Mucosa of descending colon (tissue), 3 donors: Measurements from ENCODE around the gene FAM110C. TPM values are rescaled to one million over a fixed set of nuclear protein-coding genes. Genes with fewer than 3 reads are reported as not detected.

Source experiments
- ATAC-seq: fragments of 200-7000 bp; cut with Tn5 transposase; one replicate; pipeline ENCODE4 v1.9.1; 2020; ENCODE audit warnings: mild to moderate bottlenecking, moderate library complexity
- DNase-seq, 3 donors: peaks; one replicate each; pipeline ENCODE4 v3.0.0-alpha.2; 2020
- H3K36me3 ChIP-seq: fragments of 200-600 bp; one replicate; pipeline ENCODE4 v1.8.0; 2021; ENCODE audit warnings: low read depth, mild to moderate bottlenecking
- H3K4me1 ChIP-seq: fragments of 200-600 bp; one replicate; pipeline ENCODE4 v1.8.0; 2021; ENCODE audit warnings: low read depth, mild to moderate bottlenecking
- H3K4me3 ChIP-seq: fragments of 200-600 bp; one replicate; pipeline ENCODE4 v1.8.0; 2021; ENCODE audit warnings: mild to moderate bottlenecking
- H3K9me3 ChIP-seq: fragments of 200-600 bp; one replicate; pipeline ENCODE4 v1.8.0; 2021; ENCODE audit warnings: mild to moderate bottlenecking
- intact Hi-C, 2 donors: fragments of 100-400 bp; cut with DNase I in 1 of 2; cut with micrococcal nuclease in 1 of 2; formaldehyde crosslinking; loops; one replicate each; pipeline versions ENCODE4 v1.11.0 to v1.11.1; 2022; cut with DNase I, micrococcal nuclease
- long read RNA-seq, 2 donors: library from polyadenylated mRNA; unstranded; transcript quantifications; one replicate each; pipeline ENCODE4 v2.0.0, GENCODE V29; 2019 to 2021
- total RNA-seq, 3 donors: library from RNA; stranded (reverse); fragmentation: NEBNext Ultra II Directional in 2 of 3; extraction: Animal tissue kit (Norgen Biotek cat#: 25700) in 2 of 3; gene quantifications; one replicate each; pipeline versions ENCODE4 v1.2.1 to v1.2.4, GENCODE V29; 2021 to 2023
- TF ChIP-seq, protein P1 (sequence below): fragments of 200-600 bp; IDR thresholded peaks from one replicate; pipeline ENCODE4 v1.8.0; 2022; ENCODE audit warnings: antibody characterized with exemption, mild to moderate bottlenecking
- donor health status: DM: no; HTN: no; CAD: no; lungs with moderate emphysema.
- donor health status: DM: no; HTN: no; CAD: no.
- donor health status: DM: no; HTN: yes; CAD: no.

FAM110C gene, protein sequence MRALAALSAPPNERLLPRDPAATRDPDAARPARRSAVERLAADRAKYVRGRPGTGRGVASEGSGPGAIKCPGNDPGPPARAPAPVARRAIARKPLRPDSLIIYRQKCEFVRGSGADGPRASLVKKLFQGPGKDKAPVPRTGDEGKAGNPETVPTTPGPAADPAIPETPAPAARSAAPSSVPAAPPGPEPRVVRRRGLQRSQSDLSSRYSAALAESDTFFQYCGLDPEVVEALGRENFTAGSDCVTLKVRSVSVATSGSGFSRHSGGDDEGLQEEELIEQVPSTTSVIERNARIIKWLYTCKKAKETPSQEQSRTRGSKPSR
- total RNA-seq: 10 to 100 TPM; 14.2 to 33.6 (median 28.9) TPM
- long read RNA-seq, donor 1, transcript FAM110C-201 (2 exons, 3,760 nt): major isoform, 15 of 18 reads
- long read RNA-seq, donor 1, partial matches to known transcripts: 0 of 18 reads
- long read RNA-seq, donor 1, other reads (novel, unspliced or antisense): 3 of 18 reads
- long read RNA-seq, donor 2: 0 reads

DNA sequence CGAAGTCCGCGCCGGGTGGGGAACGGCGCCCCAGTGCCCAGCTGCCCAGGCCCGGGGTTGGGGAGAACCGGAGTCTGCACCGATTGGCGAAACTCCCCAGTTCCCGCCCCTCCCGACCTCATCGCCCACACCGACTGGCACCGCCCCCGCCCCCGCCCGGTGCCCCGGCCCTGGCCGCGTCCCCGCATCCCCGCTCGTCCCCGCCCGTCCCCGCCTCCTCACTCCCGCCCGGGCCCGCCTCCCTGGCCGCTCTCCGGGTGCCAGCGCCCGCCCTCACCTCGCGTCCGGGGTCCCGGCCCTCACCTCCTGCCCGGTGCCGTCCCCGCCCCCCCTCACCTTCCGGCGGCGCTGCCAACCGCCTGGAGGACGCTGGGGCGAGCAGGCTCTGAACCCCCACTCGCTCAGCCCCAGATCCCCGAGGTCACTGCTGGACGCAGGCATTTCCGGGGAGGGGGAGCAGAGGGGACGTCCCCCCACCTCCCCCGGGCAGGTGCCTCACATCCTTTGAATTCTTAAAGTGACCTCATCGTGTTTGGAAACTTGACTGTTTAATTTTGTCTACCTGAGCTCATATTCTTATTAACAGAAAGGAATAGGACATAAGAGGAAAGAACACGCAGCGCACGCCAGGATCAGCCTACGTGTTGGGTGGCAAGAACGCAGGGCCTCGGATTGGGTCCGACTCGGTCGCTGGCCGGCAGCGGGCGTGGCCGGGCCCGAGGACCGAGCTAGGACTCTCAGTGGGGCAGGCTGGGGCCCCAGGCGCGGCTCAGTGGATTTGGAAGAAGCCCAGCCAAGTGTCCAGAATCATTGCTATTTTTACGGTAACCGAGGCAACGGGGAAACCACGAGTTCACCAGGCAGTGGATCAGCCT, at the start of gene FAM110C:
TSS of gene FAM110C (minus strand) at position 35 of the 875 bp plus-strand sequence. CDS start 120 bp downstream, outside the sequence.
- ATAC-seq (peak; percentile 87), DNase-seq (peak; percentile 91 to 96 (median 92))
- Histone ChIP-seq H3K4me1 (peaks cover 16% of the 10 kb centered on the region), H3K36me3 (no peaks in the 10 kb centered on the region), H3K9me3 (no peaks in the 10 kb centered on the region), H3K4me3 (peak within 1 kb of the TSS; percentile 83)
- TF ChIP-seq, protein P1, sequence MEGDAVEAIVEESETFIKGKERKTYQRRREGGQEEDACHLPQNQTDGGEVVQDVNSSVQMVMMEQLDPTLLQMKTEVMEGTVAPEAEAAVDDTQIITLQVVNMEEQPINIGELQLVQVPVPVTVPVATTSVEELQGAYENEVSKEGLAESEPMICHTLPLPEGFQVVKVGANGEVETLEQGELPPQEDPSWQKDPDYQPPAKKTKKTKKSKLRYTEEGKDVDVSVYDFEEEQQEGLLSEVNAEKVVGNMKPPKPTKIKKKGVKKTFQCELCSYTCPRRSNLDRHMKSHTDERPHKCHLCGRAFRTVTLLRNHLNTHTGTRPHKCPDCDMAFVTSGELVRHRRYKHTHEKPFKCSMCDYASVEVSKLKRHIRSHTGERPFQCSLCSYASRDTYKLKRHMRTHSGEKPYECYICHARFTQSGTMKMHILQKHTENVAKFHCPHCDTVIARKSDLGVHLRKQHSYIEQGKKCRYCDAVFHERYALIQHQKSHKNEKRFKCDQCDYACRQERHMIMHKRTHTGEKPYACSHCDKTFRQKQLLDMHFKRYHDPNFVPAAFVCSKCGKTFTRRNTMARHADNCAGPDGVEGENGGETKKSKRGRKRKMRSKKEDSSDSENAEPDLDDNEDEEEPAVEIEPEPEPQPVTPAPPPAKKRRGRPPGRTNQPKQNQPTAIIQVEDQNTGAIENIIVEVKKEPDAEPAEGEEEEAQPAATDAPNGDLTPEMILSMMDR: no peak
- intact Hi-C loops: no loop called here

GRCh38 chr2:92326-92725, 46.0 kb upstream of the FAM110C start:
- Histone ChIP-seq H3K9me3 (no peaks in the 10 kb centered on the region), H3K4me3 (no peak overlapping the region), H3K36me3 (no peaks in the 10 kb centered on the region), H3K4me1 (no peaks in the 10 kb centered on the region)
- intact Hi-C loops: no loop called here
- TF ChIP-seq, protein P1: no peak
- DNase-seq (no peak), ATAC-seq (no peak)

- Histone ChIP-seq H3K4me1 (no peaks in the 10 kb centered on the region), H3K36me3 (no peaks in the 10 kb centered on the region), H3K4me3 (no peak overlapping the region), H3K9me3 (no peaks in the 10 kb centered on the region)
- TF ChIP-seq, protein P1: no peak
- ATAC-seq (no peak), DNase-seq (no peak)
- intact Hi-C loops: no loop called here
These were observed 44.5 kb upstream of the FAM110C start for GRCh38 chr2:90645-91312.

DNA sequence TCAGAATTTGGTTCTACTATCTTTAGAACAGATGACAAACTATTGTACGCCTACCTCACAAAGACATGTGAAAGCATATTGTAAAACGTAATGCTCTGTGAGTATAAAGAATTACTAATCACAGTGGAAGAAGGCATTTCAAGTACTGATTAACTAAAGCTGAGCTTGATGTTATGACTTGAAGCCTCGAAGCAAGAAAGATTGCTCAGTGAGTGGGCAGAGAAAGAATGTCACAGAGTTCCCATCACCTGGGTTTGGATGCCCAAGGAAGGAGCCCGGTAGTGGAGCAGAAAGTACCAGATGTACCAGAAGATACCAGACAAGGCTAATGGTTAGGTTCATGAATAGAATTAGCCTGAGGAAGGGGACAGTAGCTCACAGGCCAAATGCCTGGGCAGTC, 39.5 kb upstream of the FAM110C start:
- Histone ChIP-seq H3K36me3 (no peaks in the 10 kb centered on the region), H3K9me3 (no peaks in the 10 kb centered on the region), H3K4me3 (no peak overlapping the region), H3K4me1 (no peaks in the 10 kb centered on the region)
- intact Hi-C loops: no loop called here
- no peak for ATAC-seq
- TF ChIP-seq, protein P1: no peak
- no peak for DNase-seq

- no peaks in the 10 kb centered on the region for H3K4me1 ChIP-seq
- H3K36me3 ChIP-seq: no peaks in the 10 kb centered on the region
- H3K4me3 ChIP-seq: no peak overlapping the region
- H3K9me3 ChIP-seq: no peaks in the 10 kb centered on the region
- ATAC-seq (peak; percentile 29), DNase-seq (no peak)
- intact Hi-C loops: no loop called here
- TF ChIP-seq, protein P1: no peak
These were observed 37.8 kb upstream of the FAM110C start for GRCh38 chr2:84121-84520.
